Fibroblast of lung (primary cell): ENCODE measurements around the gene PIAS4. TPM values are rescaled to one million over a fixed set of nuclear protein-coding genes. Genes with fewer than 3 reads are reported as not detected.

ENCODE experiments used
- DNase-seq, 2 donors: peaks; one replicate each; pipeline versions ENCODE4 v3.0.0 to v3.0.0-alpha.2; 2010; ENCODE audit warnings: low read depth in 2 of 2
- H2AFZ ChIP-seq: 2 replicates; pipeline ENCODE4 v1.5.1; 2012; ENCODE audit warnings: low read length, control low read depth, inconsistent platforms
- H3K27ac ChIP-seq: 2 replicates; pipeline ENCODE4 v1.5.1; 2011; ENCODE audit warnings: low read length, control low read depth; ENCODE audit not compliant: insufficient read depth
- H3K27me3 ChIP-seq: 2 replicates; pipeline ENCODE4 v1.5.1; 2011; ENCODE audit warnings: mild to moderate bottlenecking, low read length; ENCODE audit not compliant: control insufficient read depth, insufficient read depth
- H3K36me3 ChIP-seq: 2 replicates; pipeline ENCODE4 v1.5.1; 2011; ENCODE audit warnings: low read length; ENCODE audit not compliant: control insufficient read depth, insufficient read depth
- H3K4me1 ChIP-seq: 2 replicates; pipeline ENCODE4 v1.5.1; 2011; ENCODE audit warnings: low read length; ENCODE audit not compliant: control insufficient read depth, insufficient read depth; ENCODE audit errors: extremely low read depth
- H3K4me2 ChIP-seq: 2 replicates; pipeline ENCODE4 v1.5.1; 2011; ENCODE audit warnings: low read length, control low read depth; ENCODE audit not compliant: insufficient read depth; ENCODE audit errors: extremely low read depth
- H3K4me3 ChIP-seq, 4 experiments: fragments of 200-600 bp in 1 of 4; sonication (generic) in 1 of 4; replicated peaks in 1 of 4; 2 replicates each; pipeline ENCODE4 v1.5.1; 2011 to 2016; ENCODE audit warnings: low read length in 4 of 4, low read depth in 3 of 4, mild to moderate bottlenecking in 3 of 4, control low read depth in 2 of 4, inconsistent platforms in 1 of 4, mixed read lengths in 1 of 4; ENCODE audit not compliant: insufficient read depth in 1 of 4; ENCODE audit errors: control extremely low read depth in 1 of 4
- H3K79me2 ChIP-seq: 2 replicates; pipeline ENCODE4 v1.5.1; 2012; ENCODE audit warnings: mild to moderate bottlenecking, low read length, inconsistent platforms; ENCODE audit not compliant: control insufficient read depth, insufficient read depth
- H3K9ac ChIP-seq: 2 replicates; pipeline ENCODE4 v1.5.1; 2011; ENCODE audit warnings: mild to moderate bottlenecking, low read length, control low read depth; ENCODE audit not compliant: insufficient read depth
- H3K9me3 ChIP-seq: 2 replicates; pipeline ENCODE4 v1.5.1; 2012; ENCODE audit warnings: low read depth, low read length; ENCODE audit not compliant: control insufficient read depth, insufficient read depth
- H4K20me1 ChIP-seq: 2 replicates; pipeline ENCODE4 v1.5.1; 2011; ENCODE audit warnings: low read length; ENCODE audit not compliant: control insufficient read depth, insufficient read depth; ENCODE audit errors: extremely low read depth
- CTCF ChIP-seq, 2 donors: IDR thresholded peaks in 1 of 2; conservative IDR thresholded peaks in 1 of 2; 1 replicate in 1 of 2; 2 replicates in 1 of 2; pipeline ENCODE4 v1.5.1; 2011 to 2012; ENCODE audit warnings: low read length in 2 of 2, control low read depth in 1 of 2, inconsistent platforms in 1 of 2, low read depth in 1 of 2, mild to moderate bottlenecking in 1 of 2
- EZH2 ChIP-seq: IDR thresholded peaks from 2 replicates; pipeline ENCODE4 v1.5.1; 2012; ENCODE audit warnings: low read length, control low read depth, mild to moderate bottlenecking; ENCODE audit errors: missing control alignments
- polyA plus RNA-seq, 2 donors: library from polyadenylated mRNA; depleted of rRNA in 1 of 2; stranded (reverse) in 1 of 2; unstranded in 1 of 2; fragments of >200 nt; gene quantifications; 2 replicates each; pipeline ENCODE4 v1.2.1, GENCODE V29; 2011 to 2012; ENCODE audit warnings: missing spikeins in 1 of 2
- total RNA-seq: library from RNA; depleted of rRNA; stranded (reverse); fragments of >200 nt; gene quantifications from 2 replicates; pipeline ENCODE4 v1.2.1, GENCODE V29; 2014

Gene PIAS4
- total and polyA plus RNA-seq, 2 donors (not counting 1 experiment from before 2014, with no cell fraction given) = 6.6 to 14.9 TPM

DNA sequence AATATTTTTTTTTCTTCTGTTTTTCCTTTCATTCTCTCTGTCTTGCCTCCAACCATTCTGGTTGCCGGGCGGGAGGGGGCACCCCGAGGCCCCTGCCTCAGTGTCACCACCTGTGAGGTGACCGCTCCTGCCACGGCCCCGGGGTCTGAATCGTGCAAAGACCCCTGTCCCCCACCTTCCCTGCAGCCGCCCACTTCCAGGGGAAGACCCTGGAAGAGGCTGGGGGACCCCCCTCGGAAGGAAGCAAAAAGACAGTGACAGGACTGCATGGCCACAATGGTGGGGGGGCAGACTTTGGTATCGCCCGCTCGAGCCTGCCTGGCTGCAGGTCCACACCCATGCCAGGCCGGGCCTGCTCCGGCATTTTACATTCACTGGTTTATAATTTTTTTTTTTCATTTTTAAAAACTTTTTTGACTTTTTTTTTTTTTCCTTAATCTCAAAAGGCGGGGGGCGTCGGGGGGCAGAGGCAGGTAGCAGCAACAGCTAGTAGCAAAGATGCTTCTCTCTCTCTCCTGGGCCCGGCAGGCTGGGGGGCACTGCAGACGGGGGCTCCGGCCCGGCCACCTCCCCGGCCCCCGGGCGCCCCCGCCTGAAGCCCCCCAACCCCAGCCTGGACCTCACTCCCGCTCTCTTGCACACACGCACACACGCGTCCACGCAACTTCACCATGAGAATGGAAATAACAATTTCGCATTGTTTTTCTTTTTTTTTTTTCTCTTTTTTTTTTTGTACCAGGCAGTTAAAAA lies 36.6 kb downstream of the PIAS4 start:
- no peak overlapping the region for H2AFZ ChIP-seq
- no peak overlapping the region for H3K4me2 ChIP-seq
- H3K27me3 ChIP-seq = no peaks in the 10 kb centered on the region
- no peak for TF ChIP-seq CTCF (conservative IDR thresholded peaks at IDR 0.05 in 1 of 2, IDR thresholded peaks at IDR 0.05 in 1 of 2; ENCODE audit: low read depth in 1 of 2, low read length in 2 of 2)
- TF ChIP-seq EZH2 = no peak
- H3K27ac ChIP-seq = no peak overlapping the region
- H3K79me2 ChIP-seq = peaks cover 49% of the 10 kb centered on the region
- H3K4me3 ChIP-seq = no peak overlapping the region
- no peaks in the 10 kb centered on the region for H4K20me1 ChIP-seq
- H3K36me3 ChIP-seq = peaks cover 14% of the 10 kb centered on the region
- DNase-seq = no peak
- H3K9ac ChIP-seq = no peak overlapping the region
- peaks cover 2% of the 10 kb centered on the region for H3K4me1 ChIP-seq
- H3K9me3 ChIP-seq = no peaks in the 10 kb centered on the region

DNA sequence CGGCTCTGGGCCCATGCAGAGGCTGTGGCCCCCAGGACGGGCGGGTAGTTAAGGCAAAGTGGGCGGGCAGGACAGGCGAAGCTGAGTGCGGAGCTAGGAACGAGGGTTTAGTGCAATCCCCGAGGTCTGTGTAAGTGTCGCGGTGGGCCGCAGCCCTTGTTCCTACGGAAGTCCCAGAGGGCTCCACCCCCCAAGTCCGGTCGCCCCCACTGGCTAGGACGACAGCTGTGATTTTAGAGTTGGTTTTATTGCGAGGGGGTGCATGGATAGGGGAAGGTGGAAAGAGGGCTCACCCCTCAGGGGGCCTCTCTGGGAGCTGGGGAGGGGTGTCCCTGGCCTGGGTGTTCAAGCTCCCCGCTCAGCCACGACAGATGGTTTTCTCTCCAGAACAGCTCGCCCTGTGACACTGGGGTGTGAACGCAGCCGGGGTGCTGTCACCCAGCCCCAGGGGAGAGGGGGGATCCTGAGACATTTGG lies 37.5 kb downstream of the PIAS4 start:
- H3K9me3 ChIP-seq = no peaks in the 10 kb centered on the region
- H3K4me3 ChIP-seq = no peak overlapping the region
- peaks cover 14% of the 10 kb centered on the region for H3K36me3 ChIP-seq
- H3K27ac ChIP-seq = no peak overlapping the region
- no peak overlapping the region for H2AFZ ChIP-seq
- H3K27me3 ChIP-seq = no peaks in the 10 kb centered on the region
- H4K20me1 ChIP-seq = no peaks in the 10 kb centered on the region
- peaks cover 58% of the 10 kb centered on the region for H3K79me2 ChIP-seq
- H3K9ac ChIP-seq = no peak overlapping the region
- H3K4me1 ChIP-seq = peaks cover 2% of the 10 kb centered on the region
- no peak for DNase-seq
- TF ChIP-seq EZH2 (no peak), CTCF (conservative IDR thresholded peaks at IDR 0.05 in 1 of 2, IDR thresholded peaks at IDR 0.05 in 1 of 2; ENCODE audit: low read depth in 1 of 2, low read length in 2 of 2) (no peak)
- H3K4me2 ChIP-seq = no peak overlapping the region

- DNase-seq = no peak
- Histone ChIP-seq H4K20me1 (no peaks in the 10 kb centered on the region), H3K9me3 (no peaks in the 10 kb centered on the region), H2AFZ (no peak overlapping the region), H3K27me3 (no peaks in the 10 kb centered on the region), H3K79me2 (peaks cover 63% of the 10 kb centered on the region), H3K4me2 (no peak overlapping the region), H3K36me3 (peaks cover 16% of the 10 kb centered on the region), H3K27ac (no peak overlapping the region), H3K4me1 (peaks cover 2% of the 10 kb centered on the region), H3K4me3 (no peak overlapping the region), H3K9ac (peak overlapping the region; percentile 2)
- TF ChIP-seq CTCF (conservative IDR thresholded peaks at IDR 0.05 in 1 of 2, IDR thresholded peaks at IDR 0.05 in 1 of 2; ENCODE audit: low read depth in 1 of 2, low read length in 2 of 2) (no peak), EZH2 (no peak)
Measured at GRCh38 chr19:4045597-4046361, 38.2 kb downstream of the PIAS4 start.
